Neuron (in vitro differentiated cells): Measurements from ENCODE around the gene CLEC2L.

ENCODE experiments used
- H2AFZ ChIP-seq: one replicate; pipeline ENCODE4 v1.6.1; 2013; ENCODE audit warnings: low read depth, mild to moderate bottlenecking, inconsistent platforms, low read length, moderate library complexity
- H3K27me3 ChIP-seq: one replicate; pipeline ENCODE4 v1.6.1; 2013; ENCODE audit warnings: low read length; ENCODE audit not compliant: insufficient read depth
- H3K36me3 ChIP-seq: one replicate; pipeline ENCODE4 v1.6.1; 2013; ENCODE audit warnings: low read length; ENCODE audit not compliant: insufficient read depth
- H3K4me1 ChIP-seq: one replicate; pipeline ENCODE4 v1.6.1; 2013; ENCODE audit warnings: low read length; ENCODE audit not compliant: insufficient read depth
- H3K4me3 ChIP-seq: 2 replicates; pipeline ENCODE4 v1.5.1; 2013; ENCODE audit warnings: mild to moderate bottlenecking, low read length, moderate library complexity
- H3K9me3 ChIP-seq: one replicate; pipeline ENCODE4 v1.6.1; 2013; ENCODE audit warnings: low read length

The CLEC2L gene

GRCh38 chr7:139526578-139527544, 3.4 kb downstream of the CLEC2L start:
- no peaks in the 10 kb centered on the region for H3K36me3 ChIP-seq
- H3K4me3 ChIP-seq = no peak overlapping the region
- peaks cover 37% of the 10 kb centered on the region for H3K27me3 ChIP-seq
- peaks cover 6% of the 10 kb centered on the region for H3K9me3 ChIP-seq
- H2AFZ ChIP-seq = no peak overlapping the region
- H3K4me1 ChIP-seq = no peaks in the 10 kb centered on the region

DNA sequence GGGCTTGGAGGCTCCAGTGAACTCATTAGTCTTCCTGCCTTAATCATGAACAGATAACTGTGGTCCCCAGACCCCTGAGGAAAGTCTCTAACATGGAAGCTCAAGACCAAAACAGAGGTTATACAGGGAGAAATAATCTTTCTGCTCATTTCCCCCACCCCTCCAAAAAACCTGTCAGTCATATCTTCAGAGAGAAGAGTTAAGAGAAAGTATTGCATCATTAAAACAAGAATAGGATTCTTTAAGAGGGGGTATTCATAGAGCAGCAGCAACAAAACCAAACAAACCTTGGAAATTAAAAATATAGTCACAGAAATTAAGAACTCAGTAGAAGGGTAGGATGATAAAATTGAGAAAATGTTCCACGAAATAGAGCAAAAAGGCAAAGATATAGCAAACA, 7.6 kb downstream of the CLEC2L start:
- H3K4me1 ChIP-seq = no peaks in the 10 kb centered on the region
- peaks cover 3% of the 10 kb centered on the region for H3K9me3 ChIP-seq
- H3K4me3 ChIP-seq = no peak overlapping the region
- H3K27me3 ChIP-seq = peaks cover 5% of the 10 kb centered on the region
- H2AFZ ChIP-seq = no peak overlapping the region
- H3K36me3 ChIP-seq = no peaks in the 10 kb centered on the region

- H3K27me3 ChIP-seq = no peaks in the 10 kb centered on the region
- H3K4me3 ChIP-seq = no peak overlapping the region
- H3K9me3 ChIP-seq = peaks cover 3% of the 10 kb centered on the region
- no peaks in the 10 kb centered on the region for H3K4me1 ChIP-seq
- H2AFZ ChIP-seq = no peak overlapping the region
- no peaks in the 10 kb centered on the region for H3K36me3 ChIP-seq
These were observed 9.2 kb downstream of the CLEC2L start for GRCh38 chr7:139532636-139533155.

- no peaks in the 10 kb centered on the region for H3K9me3 ChIP-seq
- H3K36me3 ChIP-seq = no peaks in the 10 kb centered on the region
- H2AFZ ChIP-seq = no peak overlapping the region
- H3K27me3 ChIP-seq = no peaks in the 10 kb centered on the region
- H3K4me3 ChIP-seq = no peak overlapping the region
- H3K4me1 ChIP-seq = no peaks in the 10 kb centered on the region
These were observed 10.6 kb downstream of the CLEC2L start for GRCh38 chr7:139534096-139534495.

DNA sequence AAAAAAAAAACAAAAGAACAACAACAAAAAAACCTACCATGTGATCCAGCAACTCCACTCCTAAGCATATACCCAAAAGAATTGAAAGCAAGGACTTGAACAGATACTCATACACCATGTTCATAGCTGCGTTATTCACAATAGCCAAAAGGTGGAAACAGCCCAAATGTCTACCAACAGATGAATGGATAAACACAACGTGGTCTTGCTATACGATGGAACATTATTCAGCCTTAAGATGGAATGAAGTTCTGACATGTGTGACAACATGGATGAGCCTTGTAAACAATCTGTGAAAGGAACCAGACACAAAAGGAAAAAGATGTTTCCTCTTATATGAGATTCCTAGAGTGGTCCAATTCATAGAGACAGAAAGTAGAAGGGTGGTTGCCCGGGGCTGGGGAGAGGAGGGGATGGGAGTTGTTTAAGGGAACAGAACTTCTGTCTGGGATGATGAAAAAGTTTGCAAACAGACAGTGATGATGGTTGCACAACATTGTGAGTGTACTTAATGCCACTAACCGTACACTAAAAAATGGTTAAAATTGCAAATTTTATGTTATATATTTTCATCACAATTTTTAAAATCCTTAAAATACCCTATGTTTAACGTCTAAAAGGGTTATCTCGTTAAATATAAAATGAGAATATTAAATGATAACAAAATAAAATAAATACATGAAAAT, 11.6 kb downstream of the CLEC2L start:
- Histone ChIP-seq H3K9me3 (no peaks in the 10 kb centered on the region), H3K36me3 (no peaks in the 10 kb centered on the region), H2AFZ (no peak overlapping the region), H3K27me3 (no peaks in the 10 kb centered on the region), H3K4me1 (no peaks in the 10 kb centered on the region), H3K4me3 (no peak overlapping the region)

DNA sequence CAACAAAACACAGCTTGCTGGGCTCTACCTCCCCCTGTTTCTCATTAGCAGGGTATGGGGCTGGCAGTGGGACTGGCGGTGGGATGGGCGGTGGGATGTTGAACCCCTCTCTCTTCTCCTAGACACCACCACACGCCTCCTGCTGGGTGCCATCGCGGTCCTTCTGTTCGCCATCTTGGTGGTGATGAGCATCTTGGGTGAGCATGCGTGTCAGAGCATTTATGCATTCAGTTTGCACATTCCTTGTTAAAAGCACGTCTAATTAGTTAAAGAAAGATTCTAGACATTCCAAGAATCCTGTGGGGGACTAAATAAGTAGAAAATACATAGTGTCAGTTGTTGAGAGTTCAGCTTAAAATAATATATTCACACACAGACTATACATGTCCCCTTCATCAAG, 12.7 kb downstream of the CLEC2L start:
- no peaks in the 10 kb centered on the region for H3K36me3 ChIP-seq
- no peaks in the 10 kb centered on the region for H3K4me1 ChIP-seq
- H3K9me3 ChIP-seq = no peaks in the 10 kb centered on the region
- H3K27me3 ChIP-seq = no peaks in the 10 kb centered on the region
- no peak overlapping the region for H3K4me3 ChIP-seq
- no peak overlapping the region for H2AFZ ChIP-seq

- Histone ChIP-seq H3K4me1 (peaks cover 8% of the 10 kb centered on the region), H2AFZ (no peak overlapping the region)
These were observed 15.6 kb downstream of the CLEC2L start for GRCh38 chr7:139538881-139539635.

DNA sequence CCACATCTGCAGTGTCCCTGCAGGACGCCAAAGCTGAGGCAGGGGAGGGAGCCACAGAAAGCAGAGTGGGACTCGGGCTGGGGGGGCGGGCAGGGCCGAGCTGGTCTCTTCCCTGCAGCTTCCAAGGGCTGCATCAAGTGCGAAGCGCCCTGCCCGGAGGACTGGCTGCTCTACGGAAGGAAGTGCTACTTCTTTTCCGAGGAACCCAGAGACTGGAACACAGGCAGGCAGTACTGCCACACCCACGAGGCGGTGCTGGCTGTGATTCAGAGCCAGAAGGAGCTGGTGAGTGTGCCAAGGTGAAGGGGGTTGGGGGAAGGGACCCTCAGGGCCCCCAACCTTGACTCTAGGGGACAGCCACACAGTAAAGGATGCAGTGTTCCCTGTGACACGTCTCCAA, 16.7 kb downstream of the CLEC2L start:
- Histone ChIP-seq H2AFZ (no peak overlapping the region), H3K4me3 (no peak overlapping the region), H3K36me3 (no peaks in the 10 kb centered on the region), H3K27me3 (no peaks in the 10 kb centered on the region), H3K9me3 (no peaks in the 10 kb centered on the region), H3K4me1 (peaks cover 8% of the 10 kb centered on the region)

More at GRCh38 chr7:139538881-139539635, 15.6 kb downstream of the CLEC2L start:
- no peak overlapping the region for H3K4me3 ChIP-seq
- H3K27me3 ChIP-seq = no peaks in the 10 kb centered on the region
- H3K36me3 ChIP-seq = no peaks in the 10 kb centered on the region
- H3K9me3 ChIP-seq = no peaks in the 10 kb centered on the region

DNA sequence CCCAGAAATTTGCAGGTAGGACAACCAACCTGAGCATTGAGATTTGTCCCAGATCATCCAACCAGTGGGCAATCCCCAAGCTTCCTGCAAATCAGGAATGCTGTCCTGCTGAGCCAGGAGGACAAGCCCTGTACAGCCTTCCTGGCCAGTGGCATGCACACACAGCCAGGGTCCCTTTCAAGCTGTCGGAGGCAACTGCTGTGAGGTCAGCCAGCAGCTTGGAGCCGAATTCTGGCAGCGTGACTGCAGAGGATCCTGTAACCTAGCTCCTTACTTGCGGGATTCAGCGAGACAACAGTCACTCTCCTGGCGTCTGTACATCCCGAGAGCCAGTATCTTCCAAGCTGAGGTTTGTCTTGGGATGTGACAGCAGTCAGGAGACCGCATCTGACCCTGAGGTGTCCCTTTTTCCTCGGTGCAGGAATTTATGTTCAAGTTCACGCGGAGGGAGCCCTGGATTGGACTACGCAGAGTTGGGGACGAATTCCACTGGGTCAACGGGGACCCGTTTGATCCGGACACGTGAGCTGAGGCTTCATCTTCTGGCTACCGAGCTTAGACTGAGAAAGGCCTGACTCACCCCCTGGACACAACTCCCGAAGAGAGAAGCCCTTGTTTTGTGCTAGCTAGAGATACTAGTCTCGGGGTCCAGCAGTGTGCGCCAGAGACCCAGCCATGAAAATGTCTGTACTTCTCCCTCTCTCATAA, 18.3 kb downstream of the CLEC2L start:
- Histone ChIP-seq H3K36me3 (no peaks in the 10 kb centered on the region), H3K4me1 (peaks cover 8% of the 10 kb centered on the region), H3K4me3 (no peak overlapping the region), H3K9me3 (no peaks in the 10 kb centered on the region), H2AFZ (no peak overlapping the region), H3K27me3 (no peaks in the 10 kb centered on the region)

- Histone ChIP-seq H3K4me1 (peaks cover 8% of the 10 kb centered on the region), H2AFZ (no peak overlapping the region), H3K4me3 (no peak overlapping the region), H3K27me3 (no peaks in the 10 kb centered on the region), H3K9me3 (no peaks in the 10 kb centered on the region), H3K36me3 (no peaks in the 10 kb centered on the region)
These were observed 19.0 kb downstream of the CLEC2L start for GRCh38 chr7:139542308-139543151.

DNA sequence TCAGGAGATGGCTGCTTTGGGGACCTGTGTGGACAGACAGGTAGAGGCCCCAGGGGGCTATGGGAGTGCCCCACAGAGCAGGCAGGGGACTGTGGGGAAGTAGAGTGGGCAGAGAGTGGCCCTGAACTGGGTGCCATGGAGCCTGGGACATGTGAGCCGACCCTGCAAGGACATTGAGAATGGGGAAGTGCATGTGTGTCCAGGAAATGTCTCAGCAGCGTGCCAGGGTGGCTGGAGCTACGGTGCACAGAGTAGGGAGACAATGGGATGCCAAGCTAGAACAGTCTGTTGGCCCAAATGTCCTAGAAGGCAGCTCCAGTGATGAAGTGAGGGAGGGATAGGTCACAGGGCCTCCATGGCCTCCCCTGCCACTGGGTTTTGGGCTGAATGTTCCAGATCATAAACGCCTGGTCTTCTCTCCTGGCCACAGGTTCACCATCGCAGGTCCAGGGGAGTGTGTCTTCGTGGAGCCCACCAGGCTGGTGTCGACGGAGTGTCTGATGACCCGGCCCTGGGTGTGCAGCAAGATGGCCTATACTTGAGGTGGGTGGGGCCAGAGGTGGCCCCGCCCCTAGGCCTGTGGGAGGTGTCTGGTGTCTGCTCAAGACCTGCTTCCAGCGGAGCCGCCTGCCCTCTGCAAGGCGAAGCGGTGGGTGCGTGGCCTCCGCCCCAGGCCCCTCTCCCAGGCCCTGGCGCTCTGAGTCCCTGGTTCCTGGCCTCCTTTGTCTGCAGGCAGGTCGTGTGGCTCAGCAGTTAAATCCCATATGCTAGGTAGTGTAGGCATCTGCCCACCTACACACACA, 20.5 kb downstream of the CLEC2L start:
- H3K9me3 ChIP-seq = no peaks in the 10 kb centered on the region
- H3K36me3 ChIP-seq = no peaks in the 10 kb centered on the region
- H3K4me3 ChIP-seq = no peak overlapping the region
- H3K4me1 ChIP-seq = peaks cover 8% of the 10 kb centered on the region
- no peak overlapping the region for H2AFZ ChIP-seq
- H3K27me3 ChIP-seq = no peaks in the 10 kb centered on the region
